ENCODE measurements around the gene AP1M1.
A peak's percentile ranks its signal among the peaks of the same experiment; 100 is the strongest.

AP1M1 gene

DNA sequence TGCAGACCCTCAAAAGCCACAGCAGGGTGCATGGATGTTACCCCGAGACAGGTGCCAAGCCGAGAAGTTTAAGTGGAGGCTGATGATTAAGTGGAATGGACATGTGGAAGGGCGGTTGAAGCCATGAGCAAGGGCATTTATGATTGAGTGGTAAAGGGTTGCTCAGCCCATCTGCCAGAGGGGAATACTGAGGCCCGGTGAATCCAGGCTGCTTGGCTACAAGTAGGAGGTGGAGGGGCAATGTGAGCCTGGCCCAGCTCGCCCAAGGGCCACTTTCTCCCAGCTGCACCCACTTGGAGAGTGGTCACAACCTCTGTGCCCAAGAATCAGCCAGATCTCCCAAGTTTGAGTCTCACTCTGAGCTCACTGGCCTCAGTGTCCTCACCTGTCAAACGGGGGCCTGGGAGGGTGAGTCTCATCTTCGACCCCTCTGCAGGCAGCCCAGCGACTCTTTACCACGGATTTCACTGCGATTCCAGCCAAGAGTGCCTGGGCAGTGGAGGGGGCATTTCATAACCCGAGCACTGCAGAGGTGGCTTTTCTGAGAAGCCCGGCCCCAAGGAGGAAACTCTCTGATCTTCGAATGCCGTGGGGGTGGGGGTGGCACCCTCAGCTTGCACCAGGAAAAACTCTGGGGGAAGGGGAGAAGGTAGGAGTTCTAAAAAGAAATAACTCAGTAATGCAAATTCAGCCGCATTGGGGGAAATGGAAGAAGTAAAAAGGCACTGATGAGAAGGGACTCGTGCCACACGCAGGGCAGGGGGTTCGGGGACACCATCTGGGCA, 64.1 kb downstream of the AP1M1 start:
- H3K4me1 ChIP-seq (ENCODE audit: control insufficient read depth in 2 of 2, insufficient read depth in 2 of 2, low read length in 2 of 2) = peaks cover 11 to 17% of the 10 kb centered on the region in 2 donors

GRCh38 chr19:16262618-16263017, 64.9 kb downstream of the AP1M1 start:
- Histone ChIP-seq H3K4me1 (ENCODE audit: control insufficient read depth in 2 of 2, insufficient read depth in 2 of 2, low read length in 2 of 2) (peaks cover 11 to 17% of the 10 kb centered on the region in 2 donors), H3K27me3 (ENCODE audit: control insufficient read depth in 2 of 2, insufficient read depth in 2 of 2, low read length in 2 of 2) (peaks cover 9 to 12% of the 10 kb centered on the region in 2 donors), H3K9me3 (ENCODE audit: control insufficient read depth in 2 of 2, low read length in 2 of 2) (no peaks in the 10 kb centered on the region), H3K9ac (ENCODE audit: low read depth in 1 of 2, low read length in 2 of 2) (no peak overlapping the region), H3K36me3 (ENCODE audit: control insufficient read depth in 2 of 2, insufficient read depth in 2 of 2, low read length in 2 of 2) (no peaks in the 10 kb centered on the region), H3K27ac (ENCODE audit: low read depth in 2 of 2, low read length in 2 of 2) (no peak overlapping the region), H3K4me3 (ENCODE audit: low read length in 2 of 2) (no peak overlapping the region)

More for the DNA sequence above, 64.1 kb downstream of the AP1M1 start:
- H3K27ac ChIP-seq (ENCODE audit: low read depth in 2 of 2, low read length in 2 of 2) = no peak overlapping the region
- H3K4me3 ChIP-seq (ENCODE audit: low read length in 2 of 2) = no peak overlapping the region
- no peaks in the 10 kb centered on the region for H3K9me3 ChIP-seq (ENCODE audit: control insufficient read depth in 2 of 2, low read length in 2 of 2)
- H3K36me3 ChIP-seq (ENCODE audit: control insufficient read depth in 2 of 2, insufficient read depth in 2 of 2, low read length in 2 of 2) = no peaks in the 10 kb centered on the region
- H3K9ac ChIP-seq (ENCODE audit: low read depth in 1 of 2, low read length in 2 of 2) = no peak overlapping the region
- H3K27me3 ChIP-seq (ENCODE audit: control insufficient read depth in 2 of 2, insufficient read depth in 2 of 2, low read length in 2 of 2) = peaks cover 9% of the 10 kb centered on the region in 2 donors

DNA sequence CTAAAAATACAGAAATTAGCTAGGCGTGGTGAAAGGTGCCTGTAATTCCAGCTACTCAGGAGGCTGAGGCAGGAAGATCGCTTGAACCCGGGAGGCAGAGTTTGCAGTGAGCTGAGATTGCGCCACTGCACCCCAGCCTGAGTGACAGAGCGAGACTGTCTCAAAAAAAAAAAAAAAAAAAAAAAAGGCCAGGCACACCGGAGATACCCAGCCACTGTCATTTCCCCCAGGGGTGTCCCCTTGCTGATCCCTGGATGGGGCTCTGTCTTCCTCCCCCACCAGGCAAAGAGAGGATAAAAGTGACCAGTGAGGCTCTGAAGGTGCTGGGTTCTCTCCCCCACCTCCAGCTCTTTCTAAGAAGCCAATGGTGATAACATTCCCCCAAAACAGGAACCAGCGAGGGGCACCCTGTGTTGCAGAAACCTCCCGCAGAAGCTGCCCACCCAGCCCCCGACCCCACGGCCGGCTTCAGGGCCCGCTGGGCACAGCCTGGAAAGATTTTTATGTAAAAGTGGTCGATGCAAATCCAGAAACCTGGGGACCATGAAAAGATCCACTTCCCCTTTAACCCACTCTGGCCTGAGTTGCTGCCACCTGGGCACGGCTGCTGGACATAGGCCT, 65.5 kb downstream of the AP1M1 start:
- Histone ChIP-seq H3K27ac (ENCODE audit: low read depth in 2 of 2, low read length in 2 of 2) (no peak overlapping the region), H3K9ac (ENCODE audit: low read depth in 1 of 2, low read length in 2 of 2) (no peak overlapping the region), H3K4me3 (ENCODE audit: low read length in 2 of 2) (no peak overlapping the region), H3K27me3 (ENCODE audit: control insufficient read depth in 2 of 2, insufficient read depth in 2 of 2, low read length in 2 of 2) (peaks cover 9 to 12% of the 10 kb centered on the region in 2 donors), H3K36me3 (ENCODE audit: control insufficient read depth in 2 of 2, insufficient read depth in 2 of 2, low read length in 2 of 2) (no peaks in the 10 kb centered on the region), H3K9me3 (ENCODE audit: control insufficient read depth in 2 of 2, low read length in 2 of 2) (no peaks in the 10 kb centered on the region), H3K4me1 (ENCODE audit: control insufficient read depth in 2 of 2, insufficient read depth in 2 of 2, low read length in 2 of 2) (peaks cover 11 to 17% of the 10 kb centered on the region in 2 donors)

GRCh38 chr19:16265205-16265604, 67.5 kb downstream of the AP1M1 start:
- Histone ChIP-seq H3K9ac (ENCODE audit: low read depth in 1 of 2, low read length in 2 of 2) (no peak overlapping the region), H3K4me1 (ENCODE audit: control insufficient read depth in 2 of 2, insufficient read depth in 2 of 2, low read length in 2 of 2) (peaks cover 11 to 13% of the 10 kb centered on the region in 2 donors), H3K4me3 (ENCODE audit: low read length in 2 of 2) (no peak overlapping the region), H3K27ac (ENCODE audit: low read depth in 2 of 2, low read length in 2 of 2) (no peak overlapping the region), H3K9me3 (ENCODE audit: control insufficient read depth in 2 of 2, low read length in 2 of 2) (no peaks in the 10 kb centered on the region), H3K27me3 (ENCODE audit: control insufficient read depth in 2 of 2, insufficient read depth in 2 of 2, low read length in 2 of 2) (peaks cover 9 to 11% of the 10 kb centered on the region in 2 donors), H3K36me3 (ENCODE audit: control insufficient read depth in 2 of 2, insufficient read depth in 2 of 2, low read length in 2 of 2) (no peaks in the 10 kb centered on the region)

GRCh38 chr19:16265890-16266585, 68.3 kb downstream of the AP1M1 start:
- H3K9ac ChIP-seq (ENCODE audit: low read depth in 1 of 2, low read length in 2 of 2) = no peak overlapping the region
- H3K27me3 ChIP-seq (ENCODE audit: control insufficient read depth in 2 of 2, insufficient read depth in 2 of 2, low read length in 2 of 2) = peaks cover 9% of the 10 kb centered on the region in 2 donors
- no peak overlapping the region for H3K27ac ChIP-seq (ENCODE audit: low read depth in 2 of 2, low read length in 2 of 2)
- H3K36me3 ChIP-seq (ENCODE audit: control insufficient read depth in 2 of 2, insufficient read depth in 2 of 2, low read length in 2 of 2) = no peaks in the 10 kb centered on the region
- H3K4me1 ChIP-seq (ENCODE audit: control insufficient read depth in 2 of 2, insufficient read depth in 2 of 2, low read length in 2 of 2) = peaks cover 11 to 13% of the 10 kb centered on the region in 2 donors
- no peak overlapping the region for H3K4me3 ChIP-seq (ENCODE audit: low read length in 2 of 2)
- H3K9me3 ChIP-seq (ENCODE audit: control insufficient read depth in 2 of 2, low read length in 2 of 2) = no peaks in the 10 kb centered on the region

GRCh38 chr19:16266586-16266942, 68.9 kb downstream of the AP1M1 start:
- no peaks in the 10 kb centered on the region for H3K36me3 ChIP-seq (ENCODE audit: control insufficient read depth in 2 of 2, insufficient read depth in 2 of 2, low read length in 2 of 2)
- H3K27me3 ChIP-seq (ENCODE audit: control insufficient read depth in 2 of 2, insufficient read depth in 2 of 2, low read length in 2 of 2) = peaks cover 9% of the 10 kb centered on the region in 2 donors
- H3K9me3 ChIP-seq (ENCODE audit: control insufficient read depth in 2 of 2, low read length in 2 of 2) = no peaks in the 10 kb centered on the region
- no peak overlapping the region for H3K4me3 ChIP-seq (ENCODE audit: low read length in 2 of 2)
- H3K4me1 ChIP-seq (ENCODE audit: control insufficient read depth in 2 of 2, insufficient read depth in 2 of 2, low read length in 2 of 2) = peaks cover 11 to 13% of the 10 kb centered on the region in 2 donors
- no peak overlapping the region for H3K27ac ChIP-seq (ENCODE audit: low read depth in 2 of 2, low read length in 2 of 2)
- no peak overlapping the region for H3K9ac ChIP-seq (ENCODE audit: low read depth in 1 of 2, low read length in 2 of 2)

- Histone ChIP-seq H3K4me1 (ENCODE audit: control insufficient read depth in 2 of 2, insufficient read depth in 2 of 2, low read length in 2 of 2) (peaks cover 0 to 4% of the 10 kb centered on the region in 2 donors), H3K27ac (ENCODE audit: low read depth in 2 of 2, low read length in 2 of 2) (no peak overlapping the region), H3K9me3 (ENCODE audit: control insufficient read depth in 2 of 2, low read length in 2 of 2) (no peaks in the 10 kb centered on the region), H3K27me3 (ENCODE audit: control insufficient read depth in 2 of 2, insufficient read depth in 2 of 2, low read length in 2 of 2) (peaks cover 6% of the 10 kb centered on the region in 2 donors), H3K36me3 (ENCODE audit: control insufficient read depth in 2 of 2, insufficient read depth in 2 of 2, low read length in 2 of 2) (no peaks in the 10 kb centered on the region), H3K4me3 (ENCODE audit: low read length in 2 of 2) (no peak overlapping the region), H3K9ac (ENCODE audit: low read depth in 1 of 2, low read length in 2 of 2) (no peak overlapping the region)
Measured at GRCh38 chr19:16268676-16269319, 71.1 kb downstream of the AP1M1 start.

GRCh38 chr19:16272945-16273344, 75.2 kb downstream of the AP1M1 start:
- Histone ChIP-seq H3K36me3 (ENCODE audit: control insufficient read depth in 2 of 2, insufficient read depth in 2 of 2, low read length in 2 of 2) (no peaks in the 10 kb centered on the region), H3K27me3 (ENCODE audit: control insufficient read depth in 2 of 2, insufficient read depth in 2 of 2, low read length in 2 of 2) (no peaks in the 10 kb centered on the region), H3K27ac (ENCODE audit: low read depth in 2 of 2, low read length in 2 of 2) (peak overlapping the region; percentile 3), H3K9me3 (ENCODE audit: control insufficient read depth in 2 of 2, low read length in 2 of 2) (no peaks in the 10 kb centered on the region), H3K4me1 (ENCODE audit: control insufficient read depth in 2 of 2, insufficient read depth in 2 of 2, low read length in 2 of 2) (peaks cover 0 to 4% of the 10 kb centered on the region in 2 donors), H3K9ac (ENCODE audit: low read depth in 1 of 2, low read length in 2 of 2) (no peak overlapping the region), H3K4me3 (ENCODE audit: low read length in 2 of 2) (no peak overlapping the region)

DNA sequence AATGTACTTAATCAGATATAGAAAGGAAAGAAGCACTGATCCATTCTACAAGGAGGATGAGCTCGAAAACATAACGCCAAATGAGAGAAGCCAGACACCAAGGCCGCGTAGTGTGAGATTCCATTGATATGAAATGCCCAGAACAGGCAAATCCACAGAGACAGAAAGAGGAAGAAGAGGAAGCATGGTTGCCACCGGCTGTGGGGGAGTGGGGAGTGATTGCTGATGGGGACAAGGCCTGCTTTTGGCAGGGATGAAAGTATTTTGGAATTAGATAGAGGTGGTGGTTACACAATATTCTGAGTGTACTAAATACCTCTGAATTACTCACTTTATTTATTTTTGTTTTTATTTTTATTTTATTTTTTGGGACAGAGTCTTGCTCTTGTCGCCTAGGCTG, 76.7 kb downstream of the AP1M1 start:
- H3K4me1 ChIP-seq (ENCODE audit: control insufficient read depth in 2 of 2, insufficient read depth in 2 of 2, low read length in 2 of 2) = peaks cover 0 to 4% of the 10 kb centered on the region in 2 donors

More for the DNA sequence above, 76.7 kb downstream of the AP1M1 start:
- no peak overlapping the region for H3K27ac ChIP-seq (ENCODE audit: low read depth in 2 of 2, low read length in 2 of 2)
- no peak overlapping the region for H3K9ac ChIP-seq (ENCODE audit: low read depth in 1 of 2, low read length in 2 of 2)
- no peaks in the 10 kb centered on the region for H3K27me3 ChIP-seq (ENCODE audit: control insufficient read depth in 2 of 2, insufficient read depth in 2 of 2, low read length in 2 of 2)
- no peaks in the 10 kb centered on the region for H3K36me3 ChIP-seq (ENCODE audit: control insufficient read depth in 2 of 2, insufficient read depth in 2 of 2, low read length in 2 of 2)
- no peaks in the 10 kb centered on the region for H3K9me3 ChIP-seq (ENCODE audit: control insufficient read depth in 2 of 2, low read length in 2 of 2)
- no peak overlapping the region for H3K4me3 ChIP-seq (ENCODE audit: low read length in 2 of 2)
